MM.1S (cell line): ENCODE data around the gene AARS2.

Experiments used
- EZH2phosphoT487 ChIP-seq: fragments of 300-600 bp; sonication (generic); IDR thresholded peaks from 2 replicates; pipeline ENCODE4 v1.6.1; 2018; ENCODE audit warnings: antibody characterized with exemption, low read length
- TF ChIP-seq, protein P1 (sequence below): fragments of 300-600 bp; sonication (generic); IDR thresholded peaks from 2 replicates; pipeline ENCODE4 v1.5.1; 2016; ENCODE audit warnings: antibody characterized with exemption, low read length, mixed read lengths

DNA sequence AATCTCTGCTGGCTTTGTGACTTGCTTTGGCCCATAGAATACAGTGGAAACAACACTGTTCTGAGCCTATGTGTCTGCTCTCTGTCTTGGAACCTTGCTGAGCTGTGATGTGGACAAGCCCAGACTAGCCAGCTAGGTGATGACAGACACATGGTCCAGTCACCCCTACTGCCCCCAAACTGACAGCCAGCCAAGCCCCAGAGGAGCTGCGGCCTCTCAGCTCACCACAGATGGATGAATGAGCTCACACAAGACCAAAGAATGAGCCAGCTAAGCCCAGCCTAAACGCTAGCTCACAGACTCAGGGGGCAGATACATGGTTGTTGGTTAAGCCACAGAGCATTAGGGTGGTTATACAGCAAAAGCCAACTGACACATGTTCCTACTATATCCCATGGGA is 4.1 kb downstream of the AARS2 start:
- TF ChIP-seq, protein P1, sequence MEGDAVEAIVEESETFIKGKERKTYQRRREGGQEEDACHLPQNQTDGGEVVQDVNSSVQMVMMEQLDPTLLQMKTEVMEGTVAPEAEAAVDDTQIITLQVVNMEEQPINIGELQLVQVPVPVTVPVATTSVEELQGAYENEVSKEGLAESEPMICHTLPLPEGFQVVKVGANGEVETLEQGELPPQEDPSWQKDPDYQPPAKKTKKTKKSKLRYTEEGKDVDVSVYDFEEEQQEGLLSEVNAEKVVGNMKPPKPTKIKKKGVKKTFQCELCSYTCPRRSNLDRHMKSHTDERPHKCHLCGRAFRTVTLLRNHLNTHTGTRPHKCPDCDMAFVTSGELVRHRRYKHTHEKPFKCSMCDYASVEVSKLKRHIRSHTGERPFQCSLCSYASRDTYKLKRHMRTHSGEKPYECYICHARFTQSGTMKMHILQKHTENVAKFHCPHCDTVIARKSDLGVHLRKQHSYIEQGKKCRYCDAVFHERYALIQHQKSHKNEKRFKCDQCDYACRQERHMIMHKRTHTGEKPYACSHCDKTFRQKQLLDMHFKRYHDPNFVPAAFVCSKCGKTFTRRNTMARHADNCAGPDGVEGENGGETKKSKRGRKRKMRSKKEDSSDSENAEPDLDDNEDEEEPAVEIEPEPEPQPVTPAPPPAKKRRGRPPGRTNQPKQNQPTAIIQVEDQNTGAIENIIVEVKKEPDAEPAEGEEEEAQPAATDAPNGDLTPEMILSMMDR = no peak
- TF ChIP-seq EZH2phosphoT487 = no peak
